Stimulated activated CD4-positive, alpha-beta T cell treated with anti-CD3 and anti-CD28 coated beads, Interleukin-2, amount 100 ng/mL, for 24 hours (primary cell): ENCODE measurements around the gene RPS19.

Experiments used
- DNase-seq, 2 donors: peaks; one replicate each; pipeline ENCODE4 v3.0.0-alpha.2; 2020

The RPS19 gene

DNA sequence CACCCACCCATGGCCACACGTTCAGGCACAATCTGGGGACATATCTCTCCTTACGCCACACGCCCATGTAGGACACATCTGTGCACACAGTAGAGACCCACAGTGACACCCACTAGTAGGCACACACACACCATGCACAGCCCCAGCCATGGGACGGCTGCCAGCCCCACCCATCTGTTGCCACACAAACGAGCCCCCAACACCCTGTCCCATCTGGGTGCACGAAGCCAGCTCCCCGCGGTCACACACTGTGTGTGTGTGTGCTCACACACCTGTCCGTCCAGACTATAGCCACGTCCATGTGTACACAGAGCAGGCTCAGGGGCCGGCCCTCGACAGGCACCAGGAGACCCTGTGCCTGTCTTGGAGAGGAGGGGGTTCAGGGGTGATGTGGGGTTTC is 57.6 kb downstream of the RPS19 start:
- DNase-seq = no peak

DNA sequence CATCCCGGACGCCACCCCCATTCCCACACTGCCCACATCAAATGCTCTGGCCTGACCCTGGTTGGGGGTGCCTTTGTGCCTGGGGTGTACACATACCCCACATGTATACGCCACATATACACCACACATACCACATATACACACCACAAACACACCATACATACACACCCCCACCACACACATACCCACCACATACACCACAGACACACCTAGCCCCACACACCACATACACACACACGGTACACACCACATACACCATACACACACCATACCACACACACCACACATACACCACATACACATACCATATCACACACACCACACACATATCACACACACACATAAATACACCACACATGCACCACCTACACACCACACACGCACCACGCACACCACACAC is 58.0 kb downstream of the RPS19 start:
- no peak for DNase-seq

- no peak for DNase-seq
Observed at GRCh38 chr19:41918653-41919244, 58.7 kb downstream of the RPS19 start.

- no peak for DNase-seq
Observed at GRCh38 chr19:41919948-41920712, 60.1 kb downstream of the RPS19 start.

GRCh38 chr19:41920882-41921576 is 61.0 kb downstream of the RPS19 start:
- no peak for DNase-seq

- DNase-seq = no peak
Observed at GRCh38 chr19:41921577-41922576, 61.8 kb downstream of the RPS19 start.
